HG02642 (cell line): ENCODE results near the gene VDAC1.
"Not testable (repeated sequence)": the region's sequence is repeated elsewhere in the genome, so short reads cannot be mapped to it uniquely, and the experiment has no call there.

Experiments
- ATAC-seq: cut with Tn5 transposase; IDR thresholded peaks from one replicate; pipeline ENCODE4 v1.9.1; 2021; ENCODE audit warnings: mild to moderate bottlenecking; ENCODE audit not compliant: unreplicated experiment, poor library complexity

VDAC1 gene

DNA sequence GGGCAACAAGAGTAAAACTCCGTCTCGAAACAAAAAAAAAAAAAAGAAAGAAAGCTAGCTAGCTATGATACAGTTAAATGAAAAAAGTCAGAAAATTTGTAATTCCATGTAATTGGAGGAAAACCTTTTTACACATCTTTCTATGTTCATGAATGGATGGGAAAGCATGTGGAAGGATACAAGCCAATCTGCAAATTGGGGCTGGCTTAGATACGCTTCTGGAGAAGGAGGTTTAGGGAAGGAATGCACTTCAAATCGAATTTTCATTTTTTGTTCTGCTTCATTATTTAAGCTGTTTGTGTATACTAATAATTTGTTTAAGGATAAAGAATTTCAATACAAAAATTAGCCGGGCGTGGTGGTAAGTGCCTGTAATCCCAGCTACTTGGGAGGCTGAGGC is 6.7 kb downstream of the VDAC1 start:
- no peak for ATAC-seq

DNA sequence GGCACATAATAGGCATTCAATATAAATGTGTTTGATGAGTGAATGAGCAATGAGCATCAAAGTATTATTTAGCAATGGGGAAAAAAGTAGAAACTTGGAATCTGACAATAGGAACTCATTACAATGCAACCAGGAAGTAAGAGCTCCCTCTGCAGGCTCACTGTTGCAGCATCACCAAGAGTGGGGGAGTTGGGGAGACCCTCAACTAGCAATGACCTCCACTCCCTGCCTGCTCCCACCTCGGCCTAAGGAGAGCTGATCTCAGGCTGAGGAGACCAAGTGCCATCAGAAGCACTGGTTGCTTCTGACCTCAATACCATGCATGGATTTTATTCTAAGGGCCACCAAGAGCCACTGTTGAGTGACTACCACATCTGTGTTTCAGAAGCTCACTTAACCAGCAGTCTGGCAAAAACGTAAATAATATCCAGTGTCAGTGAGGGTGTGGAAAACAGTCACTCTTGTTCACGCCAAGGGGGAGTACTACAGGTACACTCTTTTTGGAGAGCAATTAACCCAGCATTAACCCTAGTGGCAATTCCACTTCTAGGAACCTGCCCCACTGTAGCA is 8.0 kb downstream of the VDAC1 start:
- no peak for ATAC-seq

GRCh38 chr5:133995883-133996563 is 8.8 kb downstream of the VDAC1 start:
- ATAC-seq: no peak

DNA sequence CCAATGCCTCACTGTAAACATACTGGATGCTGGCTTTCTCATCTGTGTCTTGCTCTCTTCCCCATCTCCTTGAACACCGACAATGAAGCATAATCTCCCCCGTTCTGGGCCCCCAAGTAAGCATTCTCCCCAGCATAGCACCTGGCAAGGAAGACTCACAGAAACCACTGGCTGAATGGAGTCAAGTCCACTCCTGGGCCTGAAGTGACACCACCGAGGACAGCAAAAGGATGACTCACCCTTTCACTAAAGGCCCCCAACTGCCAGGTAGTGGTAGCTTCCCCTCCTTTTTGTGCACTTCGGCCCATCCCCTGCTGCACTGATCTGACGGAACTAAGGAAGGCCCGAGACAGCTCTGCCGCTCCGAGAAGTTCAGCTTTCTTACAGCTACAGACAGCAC is 9.4 kb downstream of the VDAC1 start:
- no peak for ATAC-seq

DNA sequence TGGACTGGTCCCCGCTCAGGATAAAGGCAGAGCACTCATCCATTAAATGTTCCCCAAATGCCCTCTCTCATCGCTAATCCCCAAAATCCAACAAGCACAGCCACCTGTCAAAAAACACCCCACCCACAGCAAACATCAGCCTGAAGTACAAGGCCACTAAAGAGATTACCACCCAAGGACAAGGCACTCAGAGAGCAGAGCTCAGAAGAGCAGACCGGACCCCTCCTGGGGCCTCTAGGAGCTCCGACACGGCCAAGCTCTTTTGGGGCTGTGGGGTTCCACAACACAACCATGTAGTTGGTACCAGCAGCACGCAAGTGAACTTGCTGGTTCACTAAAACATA is 9.8 kb downstream of the VDAC1 start:
- no peak for ATAC-seq

DNA sequence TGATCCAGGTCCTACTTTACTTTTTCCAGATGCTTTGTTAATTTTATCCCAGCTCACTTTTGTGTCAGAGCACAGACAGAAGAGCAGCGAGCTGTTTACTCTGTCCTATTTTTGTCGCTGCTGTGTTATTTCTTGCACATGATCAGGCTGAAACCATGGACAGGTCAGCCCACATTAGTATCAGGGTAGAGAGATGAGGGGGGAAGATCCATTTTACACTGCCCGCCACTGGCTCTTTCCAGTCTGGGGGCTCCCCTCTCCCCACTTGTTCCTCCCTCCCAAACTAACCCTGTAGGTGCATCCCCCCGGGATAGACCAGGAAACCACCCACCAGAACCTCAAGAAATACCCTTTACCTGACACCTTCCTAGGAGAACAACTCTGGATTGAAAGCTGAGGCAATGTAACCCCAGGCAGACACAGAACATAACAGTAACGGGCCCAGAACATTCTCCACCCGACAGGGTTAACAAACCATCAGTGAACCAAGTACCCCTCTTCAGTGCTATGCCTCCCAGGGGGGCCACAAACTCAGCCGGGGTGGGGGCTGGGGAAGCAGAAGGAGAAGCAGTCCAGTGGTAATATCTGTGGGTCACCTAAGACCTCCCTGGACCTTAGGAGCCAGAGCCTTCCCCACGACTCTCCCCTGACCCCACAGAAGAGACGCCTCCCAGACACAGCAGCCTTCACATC is 10.3 kb downstream of the VDAC1 start:
- ATAC-seq: no peak

GRCh38 chr5:133993185-133993936 is 11.4 kb downstream of the VDAC1 start:
- no peak for ATAC-seq

GRCh38 chr5:133992429-133993155 is 12.2 kb downstream of the VDAC1 start:
- ATAC-seq: no peak

DNA sequence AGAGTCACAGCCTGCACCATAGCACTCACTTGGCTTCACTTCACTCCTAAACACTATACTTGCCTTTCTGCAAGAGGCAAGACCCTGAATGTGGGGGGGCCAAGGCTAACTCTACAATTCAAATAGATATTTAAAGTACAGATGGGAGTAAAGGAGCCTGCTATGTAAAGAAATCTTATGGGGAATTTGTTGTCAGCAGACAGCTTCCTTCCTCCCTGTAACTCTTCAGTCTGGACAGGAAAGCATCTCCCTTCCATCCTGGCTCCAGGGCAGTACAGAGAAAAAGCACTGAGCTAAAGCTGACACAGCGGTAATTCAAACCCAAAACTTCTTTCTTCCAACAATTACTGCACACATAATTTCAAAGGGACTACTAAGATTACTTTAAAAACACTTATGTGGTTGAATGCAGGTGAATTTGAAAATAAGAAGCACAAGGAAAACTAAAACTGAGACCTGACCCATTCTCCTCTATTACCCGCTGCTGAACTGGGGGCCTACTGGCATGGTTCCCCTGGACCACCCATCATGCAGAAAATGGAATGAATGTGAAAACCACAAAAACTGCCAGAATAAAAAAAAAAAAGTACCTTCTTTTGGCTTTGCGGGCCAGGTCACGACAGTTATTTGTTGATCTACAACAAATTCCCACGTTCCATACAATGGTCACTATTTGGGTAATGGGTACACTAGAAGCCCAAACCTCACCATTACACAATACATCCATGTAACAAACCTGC is 13.4 kb downstream of the VDAC1 start:
- no peak for ATAC-seq

- no peak for ATAC-seq
Observed at GRCh38 chr5:133990396-133990795, 14.4 kb downstream of the VDAC1 start.

- no peak for ATAC-seq
Observed at GRCh38 chr5:133985540-133986180, 19.1 kb downstream of the VDAC1 start.

- ATAC-seq: no peak
Observed at GRCh38 chr5:133983674-133984073, 21.1 kb downstream of the VDAC1 start.

GRCh38 chr5:133981714-133982113 is 23.1 kb downstream of the VDAC1 start:
- no peak for ATAC-seq

DNA sequence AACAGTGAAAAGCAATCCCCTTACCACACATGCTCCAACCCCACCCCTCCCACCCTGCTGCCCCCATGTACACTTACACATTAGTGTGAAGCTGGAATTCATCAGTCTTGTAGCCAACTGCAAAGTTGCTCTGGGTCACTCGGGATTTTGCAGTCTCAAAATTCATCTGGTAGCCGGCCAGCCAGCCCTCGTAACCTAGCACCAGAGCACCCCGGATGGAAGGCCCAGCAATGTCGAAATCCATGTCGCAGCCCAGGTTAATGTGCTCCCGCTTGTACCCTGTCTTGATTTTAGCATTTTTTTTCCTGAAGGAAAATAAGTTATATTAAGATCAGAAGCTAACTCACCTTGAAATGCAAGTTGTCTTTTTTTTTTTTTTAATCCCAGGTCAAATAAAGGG is 24.1 kb downstream of the VDAC1 start:
- no peak for ATAC-seq

- ATAC-seq: no peak
Observed at GRCh38 chr5:133978943-133979342, 25.8 kb downstream of the VDAC1 start.

- ATAC-seq: no peak
Observed at GRCh38 chr5:133977858-133978257, 26.9 kb downstream of the VDAC1 start.

DNA sequence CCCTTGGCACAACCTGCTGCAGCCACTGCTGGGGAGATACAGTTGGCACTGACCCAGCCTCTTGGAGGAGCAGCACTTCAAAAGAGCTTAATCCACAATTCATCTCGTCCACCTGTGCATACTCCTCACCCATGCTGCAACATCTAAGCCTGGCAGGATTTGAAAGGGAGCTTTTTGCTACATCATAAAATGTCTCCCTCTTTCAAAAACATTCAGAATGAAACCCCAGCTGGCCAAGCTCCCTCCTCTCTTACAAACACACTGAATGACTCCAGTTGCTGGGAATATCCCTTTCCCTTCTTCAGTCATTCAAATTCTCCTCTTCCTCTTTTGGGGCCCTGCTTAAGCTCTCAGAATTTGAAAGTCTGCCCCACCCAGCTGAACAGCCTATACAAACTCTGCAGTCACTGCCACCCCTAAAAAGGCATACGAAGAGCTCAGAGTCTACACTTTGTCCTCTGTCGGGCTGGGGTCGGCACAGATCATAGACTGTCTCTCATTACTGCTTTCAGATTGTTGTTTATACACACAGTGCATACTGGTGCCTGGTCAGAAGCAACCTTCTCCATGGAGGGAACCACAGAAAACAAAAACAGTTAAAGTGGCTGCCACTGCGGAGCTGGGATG is 27.5 kb downstream of the VDAC1 start:
- ATAC-seq: peak; percentile 56

DNA sequence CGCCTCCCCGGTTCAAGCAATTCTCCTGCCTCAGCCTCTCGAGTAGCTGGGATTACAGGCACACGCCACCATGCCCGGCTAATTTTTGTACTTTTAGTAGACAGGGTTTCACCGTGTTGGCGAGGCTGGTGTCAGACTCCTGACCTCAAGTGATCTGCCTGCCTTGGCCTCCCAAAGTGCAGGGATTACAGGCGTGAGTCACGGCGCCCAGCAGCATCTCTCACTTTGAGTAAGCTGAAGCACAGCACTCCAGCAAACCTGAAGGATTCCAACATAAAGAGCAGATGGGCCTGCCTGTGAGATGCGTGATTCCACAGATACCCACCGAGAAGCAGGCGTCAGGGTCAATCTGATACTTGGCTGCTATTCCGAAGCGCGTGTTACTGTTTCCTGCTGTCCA is 29.2 kb downstream of the VDAC1 start:
- not testable (repeated sequence) for ATAC-seq

- no peak for ATAC-seq
Observed at GRCh38 chr5:133974142-133974541, 30.6 kb downstream of the VDAC1 start.
